OCI-LY7 (cell line): Measurements from ENCODE around the gene PTCRA. TPM values are rescaled to one million over a fixed set of nuclear protein-coding genes. Genes with fewer than 3 reads are reported as not detected.

Source experiments
- BruUV-seq: library from RNA; stranded (reverse); fragments of 400-500 nt; replicated peaks from 2 replicates; lab custom pipeline; 2021; lab: Mats Ljungman, UMichigan
- CTCF ChIA-PET: fragments of 300-600 bp; sonication (Branson Sonifier 250); formaldehyde crosslinking; loops from one replicate; lab custom pipeline; 2022; ENCODE audit warnings: antibody characterized with exemption; ENCODE audit not compliant: unreplicated experiment; lab: Charles Lee
- POLR2A ChIA-PET: fragments of 300-600 bp; sonication (Branson Sonifier 250); formaldehyde crosslinking; loops from one replicate; lab custom pipeline; 2022; ENCODE audit warnings: antibody characterized with exemption; lab: Charles Lee
- DNase-seq: peaks from one replicate; pipeline ENCODE4 v3.0.0-alpha.2; 2015; ENCODE audit warnings: low spot score
- H2AFZ ChIP-seq: fragments of 200-600 bp; sonication (generic), shearing (Covaris generic); 2 replicates; pipeline ENCODE4 v1.6.1; 2014; ENCODE audit warnings: mild to moderate bottlenecking, antibody characterized with exemption, low read length, moderate library complexity
- H3K27ac ChIP-seq: fragments of 200-600 bp; sonication (generic); 2 replicates; pipeline ENCODE4 v1.5.1; 2014; ENCODE audit warnings: mixed run types, low read depth, mild to moderate bottlenecking, moderate library complexity, low read length, inconsistent platforms; ENCODE audit not compliant: poor library complexity, severe bottlenecking
- H3K36me3 ChIP-seq: fragments of 200-600 bp; sonication (generic); 2 replicates; pipeline ENCODE4 v1.6.1; 2014; ENCODE audit warnings: mild to moderate bottlenecking, antibody characterized with exemption, low read length, moderate library complexity, mixed read lengths; ENCODE audit not compliant: insufficient read depth
- H3K4me1 ChIP-seq: fragments of 200-600 bp; sonication (generic); 2 replicates; pipeline ENCODE4 v1.5.1; 2014; ENCODE audit warnings: mild to moderate bottlenecking, low read length; ENCODE audit not compliant: insufficient read depth, poor library complexity, severe bottlenecking
- H3K4me2 ChIP-seq: fragments of 200-600 bp; sonication (generic); 2 replicates; pipeline ENCODE4 v1.6.1; 2014; ENCODE audit warnings: mild to moderate bottlenecking, low read length
- H3K4me3 ChIP-seq: fragments of 200-600 bp; sonication (generic); 2 replicates; pipeline ENCODE4 v1.5.1; 2014; ENCODE audit warnings: mild to moderate bottlenecking, low read depth, low read length; ENCODE audit not compliant: poor library complexity, severe bottlenecking
- H3K79me2 ChIP-seq: fragments of 200-600 bp; sonication (generic); 2 replicates; pipeline ENCODE4 v1.6.1; 2016; ENCODE audit warnings: low read depth, mild to moderate bottlenecking, low read length, moderate library complexity, mixed read lengths; ENCODE audit not compliant: insufficient read depth
- H3K9me2 ChIP-seq: fragments of 200-600 bp; sonication (generic); 2 replicates; pipeline ENCODE4 v1.6.1; 2016; ENCODE audit warnings: mild to moderate bottlenecking, low read length, mixed read lengths; ENCODE audit not compliant: insufficient read depth
- H3K9me3 ChIP-seq: fragments of 200-600 bp; sonication (generic); 2 replicates; pipeline ENCODE4 v1.6.1; 2014; ENCODE audit warnings: mild to moderate bottlenecking, mixed run types, low read length, mixed read lengths
- H4K20me1 ChIP-seq: fragments of 200-600 bp; sonication (generic); 2 replicates; pipeline ENCODE4 v1.6.1; 2014; ENCODE audit warnings: mild to moderate bottlenecking, antibody characterized with exemption, low read length, moderate library complexity, mixed read lengths; ENCODE audit not compliant: insufficient read depth
- CTCF ChIP-seq: fragments of 200-600 bp; sonication (generic); conservative IDR thresholded peaks from 2 replicates; pipeline ENCODE4 v1.5.1; 2014; ENCODE audit warnings: mild to moderate bottlenecking, antibody characterized with exemption, low read length, moderate library complexity, mixed read lengths
- EZH2phosphoT487 ChIP-seq: fragments of 200-600 bp; sonication (generic); IDR thresholded peaks from 2 replicates; pipeline ENCODE4 v1.6.1; 2018; ENCODE audit warnings: low read depth, borderline replicate concordance, mild to moderate bottlenecking, mixed run types, antibody characterized with exemption, low read length, moderate library complexity, mixed read lengths
- intact Hi-C: fragments of 100-400 bp; cut with micrococcal nuclease; formaldehyde crosslinking; loops from one replicate; pipeline ENCODE4 v1.10.0; 2022; ENCODE audit not compliant: unreplicated experiment
- total RNA-seq, 2 experiments: library from RNA; depleted of rRNA in 1 of 2; stranded (reverse); fragments of >200 nt in 1 of 2; shearing (Covaris generic) in 1 of 2; gene quantifications; 2 replicates each; pipeline ENCODE4 v1.2.3, GENCODE V29; 2014 to 2022

The PTCRA gene
- total RNA-seq, 2 experiments from 2014 or later = 0.85 to 0.91 TPM

GRCh38 chr6:42907336-42907735, 8.5 kb upstream of the PTCRA start:
- Histone ChIP-seq H3K79me2 (no peaks in the 10 kb centered on the region), H3K27ac (no peak overlapping the region), H3K4me3 (no peak overlapping the region), H3K9me3 (no peaks in the 10 kb centered on the region), H4K20me1 (no peaks in the 10 kb centered on the region), H3K36me3 (no peaks in the 10 kb centered on the region), H3K4me1 (no peaks in the 10 kb centered on the region), H3K9me2 (no peaks in the 10 kb centered on the region), H2AFZ (no peak overlapping the region), H3K4me2 (no peak overlapping the region)
- DNase-seq = no peak
- no TSS peak for BruUV-seq
- no peak for TF ChIP-seq EZH2phosphoT487
- TF ChIP-seq CTCF = no peak
- intact Hi-C loops = no loop called here
- POLR2A ChIA-PET = no interaction called here
- CTCF ChIA-PET = no interaction called here

GRCh38 chr6:42909835-42910234, 6.0 kb upstream of the PTCRA start:
- TF ChIP-seq EZH2phosphoT487 (no peak), CTCF (no peak)
- no peaks in the 10 kb centered on the region for H3K9me3 ChIP-seq
- no peaks in the 10 kb centered on the region for H3K4me1 ChIP-seq
- no peak overlapping the region for H3K4me2 ChIP-seq
- H2AFZ ChIP-seq = no peak overlapping the region
- H3K79me2 ChIP-seq = no peaks in the 10 kb centered on the region
- intact Hi-C loops = no loop called here
- H3K9me2 ChIP-seq = no peaks in the 10 kb centered on the region
- POLR2A ChIA-PET = no interaction called here
- no peak overlapping the region for H3K27ac ChIP-seq
- H3K36me3 ChIP-seq = no peaks in the 10 kb centered on the region
- BruUV-seq = no TSS peak
- CTCF ChIA-PET = no interaction called here
- no peaks in the 10 kb centered on the region for H4K20me1 ChIP-seq
- DNase-seq = no peak
- H3K4me3 ChIP-seq = no peak overlapping the region

- H3K79me2 ChIP-seq = no peaks in the 10 kb centered on the region
- DNase-seq = no peak
- no TSS peak for BruUV-seq
- no peak overlapping the region for H3K4me3 ChIP-seq
- POLR2A ChIA-PET = interaction anchor here (0.7 kb wide), 1 partner anchor 559 kb away, joined by 5 read pairs; no protein-coding TSS in a partner anchor
- no peaks in the 10 kb centered on the region for H3K36me3 ChIP-seq
- no peaks in the 10 kb centered on the region for H3K9me3 ChIP-seq
- intact Hi-C loops = no loop called here
- peaks cover 12% of the 10 kb centered on the region for H3K4me1 ChIP-seq
- no peak for TF ChIP-seq EZH2phosphoT487
- no peak for TF ChIP-seq CTCF
- CTCF ChIA-PET = no interaction called here
- no peak overlapping the region for H3K27ac ChIP-seq
- no peaks in the 10 kb centered on the region for H4K20me1 ChIP-seq
- no peak overlapping the region for H3K4me2 ChIP-seq
- H2AFZ ChIP-seq = no peak overlapping the region
- H3K9me2 ChIP-seq = no peaks in the 10 kb centered on the region
Observed at GRCh38 chr6:42911171-42912021, 4.5 kb upstream of the PTCRA start.
